K562 (cell line): Measurements from ENCODE around the gene ZNF420. TPM values are rescaled to one million over a fixed set of nuclear protein-coding genes. Genes with fewer than 3 reads are reported as not detected.

ENCODE experiments used
- ATAC-seq: fragments of 200-7000 bp; cut with Tn5 transposase; 3 replicates; pipeline ENCODE4 v1.9.1; 2020; ENCODE audit warnings: moderate library complexity
- BruUV-seq: library from RNA; stranded (reverse); fragments of 400-500 nt; replicated peaks from 2 replicates; lab custom pipeline; 2021; lab: Mats Ljungman, UMichigan
- CTCF ChIA-PET: fragments of 300-600 bp; formaldehyde crosslinking; extraction: SDS; loops from one replicate; lab custom pipeline; 2021; ENCODE audit warnings: low intra/inter-chr PET ratio; lab: Yijun Ruan, JAX
- POLR2A ChIA-PET: fragments of 300-600, 350-650 bp; sonication (Branson Sonifier 250); formaldehyde crosslinking; extraction: SDS; loops from one replicate; lab custom pipeline; 2021; ENCODE audit warnings: antibody characterized with exemption, inconsistent platforms; lab: Yijun Ruan, JAX
- DNase-seq, 4 experiments: peaks; one replicate each; pipeline versions ENCODE4 v3.0.0 to v3.0.0-alpha.2; 2011 to 2018; ENCODE audit warnings: low spot score in 3 of 4, mixed read lengths in 3 of 4; ENCODE audit errors: extremely low read depth in 1 of 4
- FAIRE-seq: peaks from 2 replicates; lab custom pipeline; 2011; peaks lifted over from hg19 to GRCh38; lab: Jason Lieb, UNC
- H2AFZ ChIP-seq: 2 replicates; pipeline ENCODE4 v1.6.0; 2011; ENCODE audit warnings: low read depth, low read length, control low read depth, inconsistent platforms
- H3K27ac ChIP-seq: fragments of 200-600 bp; 3 replicates; pipeline ENCODE4 v1.8.0; 2011; ENCODE audit warnings: low read depth, mild to moderate bottlenecking, control low read depth, inconsistent platforms, low read length, moderate library complexity, mixed read lengths; ENCODE audit errors: extremely low read depth
- H3K27me3 ChIP-seq, 2 experiments: fragments of 300-600 bp in 1 of 2; 2 replicates in 1 of 2; 3 replicates in 1 of 2; pipeline versions ENCODE4 v1.6.0 to v1.8.0; 2011; ENCODE audit warnings: inconsistent platforms in 2 of 2, low read length in 2 of 2, mild to moderate bottlenecking in 1 of 2, mixed read lengths in 1 of 2, moderate library complexity in 1 of 2; ENCODE audit not compliant: control insufficient read depth in 2 of 2, insufficient read depth in 2 of 2
- H3K36me3 ChIP-seq: fragments of 300-600 bp; 3 replicates; pipeline ENCODE4 v1.8.0; 2011; ENCODE audit warnings: mild to moderate bottlenecking, low read length, inconsistent platforms; ENCODE audit not compliant: control insufficient read depth, insufficient read depth
- H3K4me1 ChIP-seq, 2 experiments: fragments of 200-600 bp in 1 of 2; replicated peaks in 1 of 2; 2 replicates in 1 of 2; 3 replicates in 1 of 2; pipeline versions ENCODE4 v1.5.1 to v1.8.0; 2011; ENCODE audit warnings: inconsistent platforms in 2 of 2, low read length in 2 of 2, mild to moderate bottlenecking in 1 of 2, mixed read lengths in 1 of 2, moderate library complexity in 1 of 2; ENCODE audit not compliant: control insufficient read depth in 2 of 2, insufficient read depth in 2 of 2
- H3K4me2 ChIP-seq: 2 replicates; pipeline ENCODE4 v1.6.1; 2011; ENCODE audit warnings: low read length, control low read depth, inconsistent platforms, mixed read lengths; ENCODE audit not compliant: insufficient read depth
- H3K4me3 ChIP-seq: fragments of 200-600 bp; sonication (generic), shearing (Covaris generic); 2 replicates; pipeline ENCODE4 v1.5.1; 2016; ENCODE audit warnings: control low read depth, inconsistent platforms
- H3K79me2 ChIP-seq: fragments of 200-600 bp; 3 replicates; pipeline ENCODE4 v1.8.0; 2011; ENCODE audit warnings: low read length, inconsistent platforms; ENCODE audit not compliant: control insufficient read depth, insufficient read depth
- H3K9ac ChIP-seq, 2 experiments: 2 replicates each; pipeline versions ENCODE4 v1.6.0 to v1.6.1; 2011; ENCODE audit warnings: low read depth in 2 of 2, low read length in 2 of 2, control low read depth in 1 of 2, inconsistent platforms in 1 of 2, mild to moderate bottlenecking in 1 of 2, mixed read lengths in 1 of 2; ENCODE audit not compliant: insufficient read depth in 1 of 2
- H3K9me1 ChIP-seq: one replicate; pipeline ENCODE4 v1.6.0; 2011; ENCODE audit warnings: inconsistent platforms, mild to moderate bottlenecking, low read length, moderate library complexity; ENCODE audit not compliant: control insufficient read depth, insufficient read depth
- H3K9me3 ChIP-seq: replicated peaks from 2 replicates; pipeline ENCODE4 v1.5.1; 2011; ENCODE audit warnings: low read depth, low read length, inconsistent platforms; ENCODE audit not compliant: control insufficient read depth, insufficient read depth
- H4K20me1 ChIP-seq: replicated peaks from 2 replicates; pipeline ENCODE4 v1.6.1; 2011; ENCODE audit warnings: low read length, inconsistent platforms, mixed read lengths; ENCODE audit not compliant: control insufficient read depth, insufficient read depth
- FOXJ3 ChIP-seq: sonication (generic); formaldehyde crosslinking; IDR thresholded peaks from 2 replicates; pipeline ENCODE4 v1.4.0; 2020; ENCODE audit warnings: mild to moderate bottlenecking, missing genetic modification reagents
- HMG20A ChIP-seq: fragments of 450-650 bp; formaldehyde crosslinking; conservative IDR thresholded peaks from 2 replicates; pipeline ENCODE4 v1.4.0; 2020; ENCODE audit warnings: mild to moderate bottlenecking, mixed read lengths
- HNRNPH1 ChIP-seq: fragments of 200-400 bp; formaldehyde crosslinking; optimal IDR thresholded peaks from 2 replicates; pipeline ENCODE3; 2017; ENCODE audit warnings: low read depth, mild to moderate bottlenecking, low read length, moderate library complexity
- ILF3 ChIP-seq: fragments of 450-650 bp; IDR thresholded peaks from 2 replicates; pipeline ENCODE4 v1.6.1; 2018; ENCODE audit warnings: antibody characterized with exemption, mild to moderate bottlenecking, moderate library complexity, borderline replicate concordance
- KLF1 ChIP-seq: fragments of 450-650 bp; IDR thresholded peaks from 2 replicates; pipeline ENCODE4 v1.6.1; 2016; ENCODE audit warnings: missing genetic modification characterization, missing compliant biosample characterization
- KLF13 ChIP-seq: fragments of 450-650 bp; IDR thresholded peaks from 2 replicates; pipeline ENCODE4 v1.6.1; 2016; ENCODE audit warnings: missing genetic modification characterization, low read depth, mild to moderate bottlenecking, missing compliant biosample characterization, moderate library complexity, borderline replicate concordance
- L3MBTL2 ChIP-seq: fragments of 450-650 bp; IDR thresholded peaks from 2 replicates; pipeline ENCODE4 v1.6.1; 2016; ENCODE audit warnings: mild to moderate bottlenecking, moderate library complexity
- PHF21A ChIP-seq: fragments of 450-650 bp; IDR thresholded peaks from 2 replicates; pipeline ENCODE4 v1.6.1; 2017; ENCODE audit warnings: low read depth, borderline replicate concordance
- SNIP1 ChIP-seq: fragments of 450-650 bp; IDR thresholded peaks from 2 replicates; pipeline ENCODE4 v1.7.1; 2017; ENCODE audit warnings: low read depth, mild to moderate bottlenecking
- TSC22D4 ChIP-seq: fragments of 450-650 bp; IDR thresholded peaks from 2 replicates; pipeline ENCODE4 v1.6.1; 2016; ENCODE audit warnings: missing genetic modification characterization, missing biosample characterization, control low read depth
- WGBS: fragments of 100-300 bp; shearing (Covaris generic); methylation state at CpG from one replicate; pipeline ENCODE4 v1.1.6; 2016; ENCODE audit warnings: low coverage, mixed read lengths; ENCODE audit not compliant: insufficient coverage; ENCODE audit errors: missing lambda C conversion rate; 5-methylcytosine and 5-hydroxymethylcytosine counted together
- in situ Hi-C: fragments of 300-500 bp; cut with MboI; formaldehyde crosslinking; loops from 4 replicates; pipeline ENCODE4 v1.15.0; 2018; ENCODE audit warnings: inconsistent platforms, mixed read lengths
- intact Hi-C: fragments of 100-400 bp; cut with micrococcal nuclease; formaldehyde crosslinking; loops from 2 replicates; pipeline ENCODE4 v1.14.2; 2022
- polyA plus RNA-seq, 8 experiments: library from polyadenylated mRNA; depleted of rRNA in 4 of 8; stranded (reverse) in 5 of 8; unstranded in 3 of 8; fragments of >200 nt; fragmentation: Nextera tagmentation in 2 of 8; fragmentation: Illumina TruSeq in 1 of 8; extraction: Ambion mirVana in 2 of 8; extraction: Trizol in 1 of 8; gene quantifications; 2 replicates each; pipeline versions ENCODE4 v1.2.1 to v1.2.3, GENCODE V29; 2011 to 2014; ENCODE audit warnings: inconsistent platforms in 1 of 8, missing spikeins in 1 of 8
- total RNA-seq, 7 experiments: library from RNA; depleted of rRNA in 6 of 7; stranded (reverse); fragments of >200 nt in 6 of 7; fragmentation: Illumina TruSeq in 2 of 7; extraction: Trizol in 2 of 7; gene quantifications; 2 replicates each; pipeline versions ENCODE4 v1.2.1 to v1.2.3, GENCODE V29; 2011 to 2021; ENCODE audit warnings: low replicate concordance in 1 of 7
- TF ChIP-seq, protein P1 (sequence below): conservative IDR thresholded peaks from 2 replicates; pipeline ENCODE4 v1.6.1; 2011; ENCODE audit warnings: low read depth, mild to moderate bottlenecking, low read length; ENCODE audit not compliant: control insufficient read depth
- TF ChIP-seq, protein P2 (sequence below): fragments of 450-650 bp; IDR thresholded peaks from 2 replicates; pipeline ENCODE4 v1.6.1; 2016; ENCODE audit warnings: missing biosample characterization, missing genetic modification characterization
- TF ChIP-seq, protein P3 (sequence below), 2 experiments: fragments of 450-650 bp in 1 of 2; sonication (generic) in 1 of 2; formaldehyde crosslinking; conservative IDR thresholded peaks; 2 replicates each; pipeline versions ENCODE4 v1.4.0 to v1.8.1; 2020 to 2022; ENCODE audit warnings: mild to moderate bottlenecking in 1 of 2, missing genetic modification reagents in 1 of 2

Gene ZNF420
- total and polyA plus RNA-seq, 9 of the 15 experiments (the other 6 are each of a cell fraction or from before 2014, with no cell fraction given), result 2.6 to 7.2 (median 5.1) TPM

DNA sequence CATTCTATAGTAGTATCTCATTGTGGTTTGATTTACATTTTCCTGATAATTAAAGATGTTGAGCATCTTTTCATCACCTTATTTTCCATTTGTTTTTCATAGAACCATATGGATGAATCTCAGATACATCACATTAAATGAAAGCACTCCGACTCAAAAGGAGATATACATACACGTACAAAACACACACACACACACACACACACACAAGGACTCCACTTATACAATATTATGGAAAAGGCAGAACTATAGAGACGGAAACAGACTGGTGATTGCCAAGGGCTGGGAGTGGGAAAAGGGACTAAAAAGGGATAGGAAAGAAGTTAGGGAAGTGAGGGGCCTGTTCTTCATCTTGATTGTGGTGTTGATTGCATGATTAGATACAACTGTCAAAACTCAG is 70.0 kb downstream of the ZNF420 start:
- Histone ChIP-seq H3K9me1 (no peaks in the 10 kb centered on the region), H3K79me2 (no peaks in the 10 kb centered on the region), H2AFZ (no peak overlapping the region), H3K9ac (no peak overlapping the region)
- in situ Hi-C loops (no loop called here), intact Hi-C loops (no loop called here)
- WGBS, result 2% methylated on average over 3 of the region's 3 CpGs
- DNase-seq, result no peak
- BruUV-seq, result no TSS peak
- TF ChIP-seq SNIP1 (no peak), KLF13 (tag) (no peak), KLF1 (no peak), TSC22D4 (tag) (no peak)
- TF ChIP-seq, all 486 proteins: peak for 0
- ChIA-PET CTCF (no interaction called here), POLR2A (no interaction called here)
- Histone ChIP-seq H3K4me1 (no peaks in the 10 kb centered on the region), H4K20me1 (no peaks in the 10 kb centered on the region), H3K27ac (no peak overlapping the region), H3K4me3 (no peak overlapping the region), H3K27me3 (no peaks in the 10 kb centered on the region), H3K36me3 (no peaks in the 10 kb centered on the region), H3K4me2 (no peak overlapping the region), H3K9me3 (no peaks in the 10 kb centered on the region; the same call in 1 of the 2 replicates)
- ATAC-seq, result no peak
- no peak for FAIRE-seq

DNA sequence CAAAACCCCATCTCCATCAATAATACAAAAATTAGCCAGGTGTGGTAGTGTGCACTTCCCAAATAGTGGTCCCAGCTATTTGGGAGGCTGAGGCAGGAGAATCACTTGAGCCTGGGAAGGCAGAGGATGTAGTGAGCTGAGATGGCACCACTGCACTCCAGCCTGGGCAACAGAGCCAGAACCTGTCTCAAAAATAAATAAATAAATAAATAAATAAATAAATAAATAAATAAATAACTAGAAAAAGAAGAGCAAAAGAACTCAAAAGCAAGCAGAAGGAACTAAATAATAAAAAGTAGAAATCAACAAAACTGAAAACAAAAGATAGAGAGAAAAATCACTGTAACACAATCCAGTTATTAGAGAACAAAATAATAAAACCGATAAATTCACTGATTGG is 81.9 kb downstream of the ZNF420 start:
- no peak overlapping the region for H3K4me3 ChIP-seq
- no TSS peak for BruUV-seq
- in situ Hi-C loops, result no loop called here
- no peak for FAIRE-seq
- intact Hi-C loops, result no loop called here
- DNase-seq, result no peak
- no peaks in the 10 kb centered on the region for H3K27me3 ChIP-seq
- no peak overlapping the region for H3K9ac ChIP-seq
- no peaks in the 10 kb centered on the region for H3K36me3 ChIP-seq
- no peaks in the 10 kb centered on the region for H3K9me3 ChIP-seq
- H4K20me1 ChIP-seq, result no peaks in the 10 kb centered on the region
- no peak for ATAC-seq
- H3K4me2 ChIP-seq, result no peak overlapping the region
- H3K9me1 ChIP-seq, result no peaks in the 10 kb centered on the region
- H3K79me2 ChIP-seq, result no peaks in the 10 kb centered on the region
- no peak overlapping the region for H2AFZ ChIP-seq
- WGBS, result 8% methylated on average over 1 of the region's 1 CpG
- H3K4me1 ChIP-seq, result no peaks in the 10 kb centered on the region
- ChIA-PET POLR2A (no interaction called here), CTCF (no interaction called here)
- no peak overlapping the region for H3K27ac ChIP-seq
- no peak for TF ChIP-seq PHF21A
- TF ChIP-seq FOXJ3 (CRISPR knock-in tag), result no peak
- TF ChIP-seq, protein P1, sequence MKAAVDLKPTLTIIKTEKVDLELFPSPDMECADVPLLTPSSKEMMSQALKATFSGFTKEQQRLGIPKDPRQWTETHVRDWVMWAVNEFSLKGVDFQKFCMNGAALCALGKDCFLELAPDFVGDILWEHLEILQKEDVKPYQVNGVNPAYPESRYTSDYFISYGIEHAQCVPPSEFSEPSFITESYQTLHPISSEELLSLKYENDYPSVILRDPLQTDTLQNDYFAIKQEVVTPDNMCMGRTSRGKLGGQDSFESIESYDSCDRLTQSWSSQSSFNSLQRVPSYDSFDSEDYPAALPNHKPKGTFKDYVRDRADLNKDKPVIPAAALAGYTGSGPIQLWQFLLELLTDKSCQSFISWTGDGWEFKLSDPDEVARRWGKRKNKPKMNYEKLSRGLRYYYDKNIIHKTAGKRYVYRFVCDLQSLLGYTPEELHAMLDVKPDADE, result no peak
- TF ChIP-seq HNRNPH1, result no peak
- TF ChIP-seq, protein P2, sequence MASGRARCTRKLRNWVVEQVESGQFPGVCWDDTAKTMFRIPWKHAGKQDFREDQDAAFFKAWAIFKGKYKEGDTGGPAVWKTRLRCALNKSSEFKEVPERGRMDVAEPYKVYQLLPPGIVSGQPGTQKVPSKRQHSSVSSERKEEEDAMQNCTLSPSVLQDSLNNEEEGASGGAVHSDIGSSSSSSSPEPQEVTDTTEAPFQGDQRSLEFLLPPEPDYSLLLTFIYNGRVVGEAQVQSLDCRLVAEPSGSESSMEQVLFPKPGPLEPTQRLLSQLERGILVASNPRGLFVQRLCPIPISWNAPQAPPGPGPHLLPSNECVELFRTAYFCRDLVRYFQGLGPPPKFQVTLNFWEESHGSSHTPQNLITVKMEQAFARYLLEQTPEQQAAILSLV (tag), result no peak
- no peak for TF ChIP-seq ILF3
- TF ChIP-seq, protein P3, sequence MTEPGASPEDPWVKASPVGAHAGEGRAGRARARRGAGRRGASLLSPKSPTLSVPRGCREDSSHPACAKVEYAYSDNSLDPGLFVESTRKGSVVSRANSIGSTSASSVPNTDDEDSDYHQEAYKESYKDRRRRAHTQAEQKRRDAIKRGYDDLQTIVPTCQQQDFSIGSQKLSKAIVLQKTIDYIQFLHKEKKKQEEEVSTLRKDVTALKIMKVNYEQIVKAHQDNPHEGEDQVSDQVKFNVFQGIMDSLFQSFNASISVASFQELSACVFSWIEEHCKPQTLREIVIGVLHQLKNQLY (CRISPR knock-in tag; conservative IDR thresholded peaks at IDR 0.05), result no peak
- no peak for TF ChIP-seq L3MBTL2
- no peak for TF ChIP-seq HMG20A
